Breast epithelium (tissue), 3 donors: ENCODE measurements around the gene UFD1.

Source experiments
- CTCF ChIP-seq, 3 donors: fragments of 450-650 bp; IDR thresholded peaks; one replicate each; pipeline ENCODE4 v1.5.1; 2016 to 2017; ENCODE audit warnings: antibody characterized with exemption in 3 of 3, mild to moderate bottlenecking in 3 of 3, moderate library complexity in 3 of 3
- POLR2A ChIP-seq: fragments of 450-650 bp; IDR thresholded peaks from one replicate; pipeline ENCODE4 v1.6.1; 2016; ENCODE audit warnings: antibody characterized with exemption, mild to moderate bottlenecking, moderate library complexity
- POLR2AphosphoS5 ChIP-seq, 3 donors: sonication (generic); formaldehyde crosslinking; IDR thresholded peaks; one replicate each; pipeline ENCODE4 v1.6.1; 2017; ENCODE audit warnings: antibody characterized with exemption in 3 of 3

- TF ChIP-seq POLR2A (no peak), CTCF (IDR thresholded peaks at IDR 0.05) (no peak), POLR2AphosphoS5 (IDR thresholded peaks at IDR 0.05) (no peak)
Observed at GRCh38 chr22:19495562-19496323, 16.8 kb upstream of the UFD1 start.
